Stimulated activated CD4-positive, alpha-beta T cell treated with anti-CD3 and anti-CD28 coated beads, Interleukin-12 subunit alpha, Interleukin-12 subunit beta, amount 100 ng/mL, for 24 hours (primary cell): Measurements from ENCODE around the gene AICDA.

Source experiments
- DNase-seq, 2 experiments: peaks; one replicate each; pipeline ENCODE4 v3.0.0-alpha.2; 2020; ENCODE audit warnings: low read depth in 2 of 2

AICDA gene

GRCh38 chr12:8554451-8555195 lies 58.0 kb downstream of the AICDA start:
- no peak for DNase-seq

GRCh38 chr12:8553088-8553627 lies 59.5 kb downstream of the AICDA start:
- DNase-seq: no peak
